ENCODE measurements around the gene NRAP.

The NRAP gene

GRCh38 chr10:113603057-113603777 is 60.6 kb downstream of the NRAP start:
- DNase-seq: no peak

- DNase-seq: no peak
These were observed 63.3 kb downstream of the NRAP start for GRCh38 chr10:113600569-113600968.

- no peak for DNase-seq
These were observed 69.2 kb downstream of the NRAP start for GRCh38 chr10:113594652-113595051.

- no peak for DNase-seq
These were observed 71.5 kb downstream of the NRAP start for GRCh38 chr10:113592380-113592779.

- DNase-seq: no peak
These were observed 73.3 kb downstream of the NRAP start for GRCh38 chr10:113590581-113590980.

- no peak for DNase-seq
These were observed 74.6 kb downstream of the NRAP start for GRCh38 chr10:113589201-113589770.

- no peak for DNase-seq
These were observed 77.9 kb downstream of the NRAP start for GRCh38 chr10:113585949-113586348.

GRCh38 chr10:113583571-113583970 is 80.3 kb downstream of the NRAP start:
- no peak for DNase-seq

- no peak for DNase-seq
These were observed 82.7 kb downstream of the NRAP start for GRCh38 chr10:113581092-113581491.

GRCh38 chr10:113578773-113579172 is 85.1 kb downstream of the NRAP start:
- DNase-seq: no peak

GRCh38 chr10:113576852-113577251 is 87.0 kb downstream of the NRAP start:
- no peak for DNase-seq

- no peak for DNase-seq
These were observed 90.5 kb downstream of the NRAP start for GRCh38 chr10:113573368-113573767.

- DNase-seq: no peak
These were observed 91.1 kb downstream of the NRAP start for GRCh38 chr10:113572520-113573290.

- DNase-seq: no peak
These were observed 94.3 kb downstream of the NRAP start for GRCh38 chr10:113569576-113569975.

GRCh38 chr10:113566888-113567287 is 97.0 kb downstream of the NRAP start:
- DNase-seq: no peak

GRCh38 chr10:113565364-113565763 is 98.5 kb downstream of the NRAP start:
- DNase-seq: no peak

GRCh38 chr10:113563306-113564088 is 100.3 kb downstream of the NRAP start:
- DNase-seq: peak; percentile 10 to 56

GRCh38 chr10:113562704-113563103 is 101.1 kb downstream of the NRAP start:
- no peak for DNase-seq

GRCh38 chr10:113562069-113562468 is 101.8 kb downstream of the NRAP start:
- no peak for DNase-seq

GRCh38 chr10:113561214-113561613 is 102.6 kb downstream of the NRAP start:
- no peak for DNase-seq

- no peak for DNase-seq
These were observed 103.8 kb downstream of the NRAP start for GRCh38 chr10:113560071-113560470.

GRCh38 chr10:113557903-113558321 is 105.9 kb downstream of the NRAP start:
- DNase-seq: no peak

- DNase-seq: no peak
These were observed 106.4 kb downstream of the NRAP start for GRCh38 chr10:113557424-113557862.
